Activated CD4-positive, alpha-beta T cell treated with anti-CD3 and anti-CD28 coated beads, Interleukin-2, amount 50 U/mL, for 4 hours (primary cell): ENCODE data around the gene KIAA0319L.
"Not testable (repeated sequence)": the region's sequence is repeated elsewhere in the genome, so short reads cannot be mapped to it uniquely, and the experiment has no call there.

Experiments
- DNase-seq, 2 experiments: peaks; one replicate each; pipeline ENCODE4 v3.0.0-alpha.2; 2020

KIAA0319L gene

DNA sequence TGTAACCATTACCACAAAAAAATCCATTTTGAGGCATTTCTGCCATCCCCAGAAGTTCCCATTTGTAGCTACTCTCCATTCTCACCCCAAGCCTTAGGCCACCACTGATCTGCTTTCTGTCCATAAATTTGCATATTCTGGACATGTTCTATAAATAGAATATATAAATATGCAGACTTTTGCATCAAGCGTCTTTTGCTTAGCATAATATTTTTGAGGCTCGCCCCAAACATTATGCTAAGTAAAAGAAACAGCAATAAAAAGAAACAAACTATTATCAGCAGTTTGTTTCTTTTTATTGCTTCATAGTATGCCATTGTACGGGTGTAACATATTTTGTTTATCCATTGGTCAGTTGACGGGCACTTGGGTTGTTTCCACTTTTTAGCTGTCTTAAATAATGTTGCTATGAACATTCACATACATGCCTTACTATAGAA, 23.8 kb upstream of the KIAA0319L start:
- no peak for DNase-seq

DNA sequence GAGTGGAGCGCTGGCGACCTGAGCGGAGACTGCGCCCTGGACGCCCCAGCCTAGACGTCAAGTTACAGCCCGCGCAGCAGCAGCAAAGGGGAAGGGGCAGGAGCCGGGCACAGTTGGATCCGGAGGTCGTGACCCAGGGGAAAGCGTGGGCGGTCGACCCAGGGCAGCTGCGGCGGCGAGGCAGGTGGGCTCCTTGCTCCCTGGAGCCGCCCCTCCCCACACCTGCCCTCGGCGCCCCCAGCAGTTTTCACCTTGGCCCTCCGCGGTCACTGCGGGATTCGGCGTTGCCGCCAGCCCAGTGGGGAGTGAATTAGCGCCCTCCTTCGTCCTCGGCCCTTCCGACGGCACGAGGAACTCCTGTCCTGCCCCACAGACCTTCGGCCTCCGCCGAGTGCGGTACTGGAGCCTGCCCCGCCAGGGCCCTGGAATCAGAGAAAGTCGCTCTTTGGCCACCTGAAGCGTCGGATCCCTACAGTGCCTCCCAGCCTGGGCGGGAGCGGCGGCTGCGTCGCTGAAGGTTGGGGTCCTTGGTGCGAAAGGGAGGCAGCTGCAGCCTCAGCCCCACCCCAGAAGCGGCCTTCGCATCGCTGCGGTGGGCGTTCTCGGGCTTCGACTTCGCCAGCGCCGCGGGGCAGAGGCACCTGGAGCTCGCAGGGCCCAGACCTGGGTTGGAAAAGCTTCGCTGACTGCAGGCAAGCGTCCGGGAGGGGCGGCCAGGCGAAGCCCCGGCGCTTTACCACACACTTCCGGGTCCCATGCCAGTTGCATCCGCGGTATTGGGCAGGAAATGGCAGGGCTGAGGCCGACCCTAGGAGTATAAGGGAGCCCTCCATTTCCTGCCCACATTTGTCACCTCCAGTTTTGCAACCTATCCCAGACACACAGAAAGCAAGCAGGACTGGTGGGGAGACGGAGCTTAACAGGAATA, 20.1 kb upstream of the KIAA0319L start:
- DNase-seq = peak; percentile 30 to 36

DNA sequence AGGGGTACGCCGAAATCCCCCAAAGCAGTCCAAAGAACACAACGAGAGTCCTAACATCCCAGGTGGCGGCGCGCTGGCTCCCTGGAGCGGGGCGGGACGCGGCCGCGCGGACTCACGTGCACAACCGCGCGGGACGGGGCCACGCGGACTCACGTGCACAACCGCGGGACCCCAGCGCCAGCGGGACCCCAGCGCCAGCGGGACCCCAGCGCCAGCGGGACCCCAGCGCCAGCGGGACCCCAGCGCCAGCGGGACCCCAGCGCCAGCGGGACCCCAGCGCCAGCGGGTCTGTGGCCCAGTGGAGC, 19.5 kb upstream of the KIAA0319L start:
- not testable (repeated sequence) for DNase-seq

DNA sequence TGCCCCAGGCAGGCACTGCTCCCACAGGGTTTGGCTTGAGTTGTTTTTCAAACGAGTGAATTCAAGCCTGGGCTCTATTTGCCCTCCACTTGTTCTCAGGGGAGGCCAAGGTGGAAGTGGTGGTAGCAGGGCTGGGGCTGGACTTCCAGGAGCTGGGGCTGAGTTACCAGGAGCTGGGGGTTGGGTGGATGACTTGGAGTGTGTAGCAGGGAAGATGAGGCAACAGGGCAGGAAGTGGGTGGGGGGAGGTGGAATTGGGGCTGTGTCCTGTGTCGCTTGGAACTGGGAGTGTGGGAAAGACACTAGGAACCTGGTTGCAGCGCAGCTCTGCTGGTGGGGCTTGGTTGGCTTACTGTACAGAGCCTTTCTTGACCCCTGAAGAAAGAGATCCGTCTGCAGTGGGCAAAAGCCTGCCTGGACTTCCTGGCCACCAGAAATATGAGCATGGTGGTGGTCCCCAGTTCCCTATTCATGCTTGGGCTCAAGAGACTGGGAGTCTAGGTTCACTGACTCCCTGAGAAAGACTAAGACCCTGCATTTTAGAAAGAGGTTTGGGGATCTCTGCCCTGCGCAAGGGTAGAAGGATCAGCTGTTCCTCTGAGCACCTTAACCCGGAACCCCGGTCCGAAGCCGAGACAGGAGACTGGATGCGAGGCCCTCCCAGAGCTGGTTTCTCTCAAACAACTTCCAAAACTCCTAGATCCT, 19.0 kb upstream of the KIAA0319L start:
- no peak for DNase-seq

DNA sequence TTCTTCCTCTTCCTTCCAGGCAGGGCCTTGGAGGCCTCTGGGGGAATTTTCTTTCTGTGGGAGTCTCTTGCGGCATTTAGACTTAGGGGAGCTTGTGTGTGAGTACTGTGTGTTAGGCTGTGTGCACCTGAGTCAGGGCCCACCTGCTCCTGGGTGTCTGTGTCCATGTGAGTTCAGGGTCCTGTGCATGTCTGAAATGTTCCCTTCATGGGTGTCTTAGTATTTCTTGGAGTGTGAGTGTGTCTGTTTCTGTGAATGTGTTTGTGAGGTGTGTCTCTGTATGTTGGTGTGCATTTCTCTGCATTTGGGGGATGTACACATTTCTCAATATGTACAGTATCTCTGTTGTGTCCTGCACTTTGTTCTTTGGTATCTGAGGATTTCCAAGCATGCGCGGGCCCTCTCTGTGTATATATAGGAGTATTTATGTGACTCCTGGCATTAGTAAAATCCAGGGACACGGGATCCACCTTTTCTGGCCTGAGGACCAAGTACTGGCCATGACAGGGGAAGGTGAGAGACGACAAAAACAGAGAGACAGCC, 18.3 kb upstream of the KIAA0319L start:
- no peak for DNase-seq

DNA sequence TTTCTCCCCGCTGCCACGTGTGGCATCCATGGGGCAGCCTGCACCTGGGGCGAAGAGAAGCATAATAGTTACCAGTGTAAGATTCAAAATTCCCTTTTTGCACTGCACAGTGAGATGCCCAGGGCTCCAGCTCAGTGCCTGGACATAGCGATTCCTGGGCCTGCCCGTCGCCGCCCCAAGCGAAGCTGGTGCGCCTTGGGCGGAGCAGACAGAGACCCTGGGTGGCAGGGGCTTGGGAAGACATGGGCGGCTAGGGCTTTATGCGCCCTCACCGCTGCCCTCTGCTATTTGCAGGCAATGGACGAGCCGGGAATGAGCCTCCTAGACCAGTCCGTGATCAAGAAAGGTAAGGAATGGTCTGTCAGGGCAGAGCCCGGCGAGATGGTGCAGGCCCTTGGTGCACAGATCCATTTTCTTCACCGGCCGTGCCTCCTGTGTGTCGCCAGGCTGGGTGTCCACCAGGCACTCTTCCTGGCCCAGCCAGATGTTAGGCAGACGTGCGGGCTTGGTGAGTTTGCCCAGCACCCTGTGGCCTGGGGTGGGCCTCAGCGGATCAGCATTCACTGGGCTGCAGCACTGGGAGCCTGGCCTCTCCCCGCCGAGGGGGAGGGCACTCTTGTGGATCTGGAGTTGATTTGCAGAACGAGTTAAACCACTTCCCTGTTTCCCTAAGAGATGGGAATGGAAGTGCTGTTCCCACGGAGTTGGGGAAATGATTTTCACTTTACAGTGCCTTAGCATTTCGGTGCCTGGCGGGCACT, 17.6 kb upstream of the KIAA0319L start:
- DNase-seq = no peak

DNA sequence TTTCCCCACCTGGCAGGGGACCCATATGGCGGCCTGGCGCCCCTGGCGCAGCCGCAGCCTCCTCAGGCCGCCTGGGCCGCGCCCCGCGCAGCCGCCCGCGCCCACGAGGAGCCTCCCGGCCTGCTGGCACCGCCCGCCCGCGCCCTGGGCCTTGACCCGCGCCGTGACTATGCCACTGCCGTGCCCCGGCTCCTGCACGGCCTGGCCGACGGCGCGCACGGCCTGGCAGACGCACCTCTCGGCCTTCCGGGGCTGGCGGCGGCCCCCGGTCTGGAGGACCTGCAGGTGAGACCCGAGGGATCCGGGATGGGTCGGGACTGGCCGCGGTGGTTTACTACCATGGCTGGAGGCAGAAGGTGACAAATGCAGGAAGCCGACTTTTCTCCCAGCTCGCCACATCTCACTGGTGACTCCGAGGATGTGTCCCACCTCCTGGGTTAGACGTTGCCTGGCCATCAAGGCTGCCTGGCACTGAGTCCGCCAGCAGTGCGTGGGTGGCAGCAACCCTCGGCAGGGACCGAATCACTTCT, 17.0 kb upstream of the KIAA0319L start:
- no peak for DNase-seq

DNA sequence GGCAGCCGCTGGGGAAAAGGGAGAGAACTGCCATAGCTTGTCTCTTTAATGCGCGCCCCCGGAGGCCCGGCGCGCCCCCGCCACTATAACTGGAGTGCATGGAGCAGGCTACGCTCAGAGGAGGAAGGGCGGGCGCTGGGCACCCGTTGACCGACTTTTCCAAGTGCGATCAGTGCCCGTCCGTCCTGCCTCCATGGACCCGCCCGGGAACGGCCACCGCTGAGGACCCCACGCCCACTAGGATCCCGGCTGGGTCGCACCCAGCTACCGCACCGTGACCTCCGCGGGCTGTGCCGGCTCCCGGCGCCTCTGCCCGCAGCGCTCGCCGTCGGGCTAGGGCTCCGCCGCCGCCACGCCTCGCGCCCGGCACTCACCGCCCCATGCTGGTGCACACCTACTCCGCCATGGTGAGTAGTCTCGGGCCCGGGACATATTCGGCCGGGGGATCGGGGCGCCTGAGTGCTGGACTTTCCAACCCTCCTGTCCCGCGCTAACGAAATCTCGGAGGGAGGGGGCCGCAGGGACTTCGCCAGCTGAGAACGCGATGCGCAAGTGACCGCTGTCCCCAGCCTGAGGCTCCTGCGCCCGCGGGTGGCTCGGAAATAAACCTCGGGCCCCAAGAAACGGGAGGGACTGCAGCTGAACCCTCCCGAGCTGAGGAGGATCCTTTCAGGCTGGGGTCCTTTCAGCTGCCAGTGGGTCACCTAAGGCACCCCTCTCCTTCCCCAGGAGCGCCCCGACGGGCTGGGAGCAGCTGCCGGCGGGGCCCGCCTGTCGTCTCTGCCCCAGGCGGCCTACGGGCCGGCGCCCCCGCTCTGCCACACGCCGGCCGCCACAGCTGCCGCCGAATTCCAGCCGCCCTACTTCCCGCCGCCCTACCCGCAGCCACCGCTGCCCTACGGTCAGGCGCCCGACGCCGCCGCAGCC, 16.3 kb upstream of the KIAA0319L start, which contains the start of gene TFAP2E:
Gene TFAP2E, plus strand, starts transcription at position 117 of the 927 bp plus-strand sequence. Its CDS starts 264 bp downstream, at position 381.
- DNase-seq = no peak

DNA sequence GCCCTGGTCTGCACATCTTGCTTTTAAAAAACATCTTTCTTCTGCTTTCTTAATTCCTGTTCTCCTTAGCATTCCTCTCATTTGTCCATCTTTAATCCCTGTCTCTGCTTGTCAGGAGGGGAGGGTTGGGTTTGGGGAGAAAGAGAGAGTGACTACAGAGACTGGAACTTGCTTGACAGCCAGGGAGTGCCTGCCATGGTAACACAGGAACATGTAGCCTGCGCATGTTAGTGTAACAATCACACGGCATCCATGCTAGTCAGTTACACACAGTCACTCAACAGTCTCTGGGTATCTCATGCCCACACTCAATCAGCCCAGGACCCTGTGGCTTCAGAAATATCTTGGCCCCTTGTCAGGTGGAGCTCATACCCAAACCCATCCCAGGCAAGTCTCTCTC, 15.1 kb upstream of the KIAA0319L start:
- DNase-seq = no peak

DNA sequence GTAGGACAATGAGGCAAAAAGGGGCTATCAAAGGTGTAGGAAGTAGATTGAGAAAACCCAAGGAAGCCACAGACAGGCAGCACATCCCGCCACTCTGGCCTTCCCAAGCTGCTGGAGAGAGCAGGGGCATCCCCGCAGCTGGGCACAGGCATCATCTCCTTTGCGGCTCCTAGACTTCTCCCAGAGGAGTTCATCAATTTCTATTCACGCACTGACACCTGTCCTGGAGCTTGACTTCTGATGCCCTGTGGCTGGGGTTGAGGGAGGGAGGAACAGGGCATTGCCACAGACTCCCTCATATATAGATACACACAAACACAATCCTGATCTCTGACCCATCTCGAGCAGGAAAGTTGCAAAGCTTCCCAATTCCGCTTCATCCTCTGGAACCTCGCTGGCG, 14.1 kb upstream of the KIAA0319L start:
- no peak for DNase-seq

DNA sequence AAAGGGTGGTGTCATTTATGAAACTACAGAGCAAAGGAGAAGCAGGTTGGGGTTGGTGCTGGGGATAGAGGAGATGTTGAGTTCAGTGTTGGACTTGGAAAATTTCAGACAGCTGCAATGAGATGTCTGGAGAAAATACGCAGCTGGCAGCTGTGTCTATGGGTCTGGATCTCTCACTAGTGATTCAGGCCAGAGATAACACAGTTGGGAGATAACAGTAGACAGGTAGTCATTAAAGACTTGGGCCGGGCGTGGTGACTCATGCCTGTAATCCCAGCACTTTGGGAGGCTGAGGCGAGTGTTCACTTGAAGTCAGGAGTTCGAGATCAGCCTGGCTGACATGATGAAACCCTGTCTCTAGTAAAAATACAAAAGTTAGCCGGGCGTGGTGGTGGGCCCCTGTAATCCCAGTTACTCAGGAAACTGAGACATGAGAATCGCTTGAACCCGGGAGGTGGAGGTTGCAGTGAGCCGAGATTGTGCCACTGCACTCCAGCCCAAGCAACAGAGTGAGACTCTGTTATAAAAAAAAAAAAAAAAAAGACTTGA, 13.5 kb upstream of the KIAA0319L start:
- DNase-seq = no peak

DNA sequence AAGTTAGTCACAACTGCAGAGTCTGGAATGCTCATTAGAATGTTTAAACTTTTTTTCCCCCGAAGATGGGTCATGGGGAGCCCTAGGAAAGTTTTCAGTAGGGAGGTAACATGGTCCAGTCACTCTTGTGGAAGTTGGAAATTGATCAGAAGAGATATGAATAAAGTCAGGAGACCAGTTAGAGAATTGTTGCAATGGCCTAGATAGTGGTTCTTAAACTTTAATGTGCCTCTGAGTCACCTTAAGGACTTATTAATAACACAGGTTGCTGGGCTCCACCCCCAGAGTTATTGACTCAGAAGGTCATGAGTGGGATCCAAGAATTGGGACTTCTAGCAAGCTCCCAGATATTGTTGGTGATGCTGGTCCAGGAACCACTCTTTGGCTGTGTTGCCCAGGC, 12.7 kb upstream of the KIAA0319L start:
- DNase-seq = no peak

DNA sequence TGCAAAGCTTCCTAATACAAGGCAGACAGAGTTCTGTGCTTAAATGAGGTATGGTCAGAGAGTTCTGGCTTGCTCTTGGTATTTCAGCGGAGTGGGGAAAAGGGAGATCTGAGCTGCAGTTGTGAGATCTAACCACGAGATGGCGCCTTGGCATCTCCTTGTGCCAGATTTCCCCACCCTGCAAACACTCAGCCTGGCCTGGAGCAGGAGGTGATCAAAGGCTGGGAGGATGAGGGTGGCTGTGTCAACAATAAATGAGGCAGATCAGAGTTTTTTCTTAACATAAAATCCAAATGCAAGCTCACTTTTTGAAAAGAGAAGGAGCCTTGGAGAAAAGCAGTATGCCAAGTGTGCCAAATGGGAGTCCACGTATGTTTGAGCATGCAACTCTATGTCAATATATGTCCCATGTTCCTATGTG, 11.8 kb upstream of the KIAA0319L start:
- peak; percentile 56 to 60 for DNase-seq

DNA sequence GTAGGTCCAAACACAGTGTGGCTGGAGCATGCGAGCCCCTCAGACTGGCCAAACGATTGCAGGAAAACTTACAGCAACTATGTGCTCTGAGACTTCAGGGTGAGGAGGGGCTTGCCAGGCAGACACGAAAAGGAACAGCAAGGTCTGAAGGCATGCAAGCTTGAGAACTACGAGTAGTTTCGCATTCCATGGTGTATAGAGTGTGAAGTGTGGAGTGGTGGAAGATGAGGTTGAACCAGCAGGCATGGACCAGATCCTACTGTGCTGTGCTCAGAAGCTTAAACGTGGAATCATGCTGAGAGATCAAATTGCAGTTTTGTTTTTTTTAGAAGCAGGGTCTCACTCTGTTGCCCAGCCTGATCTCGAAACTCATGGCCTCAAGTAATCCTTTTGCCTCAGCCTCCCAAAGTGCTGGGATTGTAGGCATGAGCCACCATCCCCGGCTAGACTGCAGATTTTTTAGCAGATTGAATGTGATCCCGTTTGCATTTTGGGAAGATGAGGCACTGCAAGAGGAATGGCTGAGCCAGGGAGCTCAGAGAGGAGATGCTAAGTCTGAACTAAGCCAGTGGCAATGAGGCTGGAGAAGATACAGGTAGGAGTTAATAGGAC, 10.8 kb upstream of the KIAA0319L start:
- no peak for DNase-seq

DNA sequence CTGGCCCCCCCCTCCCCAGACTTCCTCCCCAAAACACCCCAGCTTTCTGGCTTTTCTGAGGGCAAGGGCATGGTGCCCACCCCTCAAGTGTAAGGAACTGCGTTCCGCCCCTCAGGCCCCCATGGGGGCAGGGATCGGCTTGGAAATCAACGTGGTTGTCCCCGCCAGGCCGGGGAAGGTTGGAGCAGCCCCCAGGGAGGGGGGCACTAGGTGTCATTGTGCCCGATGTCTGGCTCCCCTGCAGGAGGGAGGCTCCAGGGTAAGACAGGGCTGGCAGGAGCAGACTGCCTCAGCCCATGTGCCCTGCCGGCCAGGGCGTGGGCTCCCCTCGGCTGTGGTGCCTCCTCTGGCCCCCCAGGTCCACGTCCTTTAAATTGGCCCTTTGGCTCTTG, 8.5 kb upstream of the KIAA0319L start:
- no peak for DNase-seq

DNA sequence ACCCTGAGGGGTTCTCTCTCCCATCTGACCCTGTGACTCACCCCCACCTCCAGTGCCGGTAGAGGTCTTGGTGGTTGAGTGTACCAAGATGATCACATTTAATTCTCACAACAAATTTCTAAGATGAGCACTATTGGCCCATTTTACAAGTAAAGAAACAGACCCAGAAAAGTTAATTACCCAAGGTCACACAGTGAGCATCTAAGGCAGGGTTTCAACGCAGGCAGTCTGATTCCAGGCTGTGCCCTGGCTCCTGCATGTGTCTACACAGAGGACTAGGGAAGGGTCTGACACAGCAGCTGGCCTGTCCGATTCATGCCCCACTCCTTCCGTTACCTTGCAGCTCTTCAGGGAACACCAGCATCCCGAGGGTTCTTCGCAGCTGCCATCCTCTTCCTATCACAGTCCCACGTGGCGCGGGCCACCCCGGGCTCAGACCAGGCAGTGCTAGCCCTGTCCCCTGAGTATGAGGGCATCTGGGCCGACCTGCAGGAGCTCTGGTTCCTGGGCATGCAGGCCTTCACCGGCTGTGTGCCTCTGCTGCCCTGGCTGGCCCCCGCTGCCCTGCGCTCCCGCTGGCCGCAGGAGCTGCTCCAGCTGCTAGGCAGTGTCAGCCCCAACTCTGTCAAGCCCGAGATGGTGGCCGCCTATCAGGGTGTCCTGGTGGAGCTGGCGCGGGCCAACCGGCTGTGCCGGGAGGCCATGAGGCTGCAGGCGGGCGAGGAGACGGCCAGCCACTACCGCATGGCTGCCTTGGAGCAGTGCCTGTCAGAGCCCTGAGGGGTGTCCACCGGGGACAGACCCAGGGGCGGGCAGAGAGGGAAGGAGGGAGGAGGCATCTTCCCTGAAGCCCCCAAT, 7.9 kb upstream of the KIAA0319L start:
- DNase-seq = no peak

DNA sequence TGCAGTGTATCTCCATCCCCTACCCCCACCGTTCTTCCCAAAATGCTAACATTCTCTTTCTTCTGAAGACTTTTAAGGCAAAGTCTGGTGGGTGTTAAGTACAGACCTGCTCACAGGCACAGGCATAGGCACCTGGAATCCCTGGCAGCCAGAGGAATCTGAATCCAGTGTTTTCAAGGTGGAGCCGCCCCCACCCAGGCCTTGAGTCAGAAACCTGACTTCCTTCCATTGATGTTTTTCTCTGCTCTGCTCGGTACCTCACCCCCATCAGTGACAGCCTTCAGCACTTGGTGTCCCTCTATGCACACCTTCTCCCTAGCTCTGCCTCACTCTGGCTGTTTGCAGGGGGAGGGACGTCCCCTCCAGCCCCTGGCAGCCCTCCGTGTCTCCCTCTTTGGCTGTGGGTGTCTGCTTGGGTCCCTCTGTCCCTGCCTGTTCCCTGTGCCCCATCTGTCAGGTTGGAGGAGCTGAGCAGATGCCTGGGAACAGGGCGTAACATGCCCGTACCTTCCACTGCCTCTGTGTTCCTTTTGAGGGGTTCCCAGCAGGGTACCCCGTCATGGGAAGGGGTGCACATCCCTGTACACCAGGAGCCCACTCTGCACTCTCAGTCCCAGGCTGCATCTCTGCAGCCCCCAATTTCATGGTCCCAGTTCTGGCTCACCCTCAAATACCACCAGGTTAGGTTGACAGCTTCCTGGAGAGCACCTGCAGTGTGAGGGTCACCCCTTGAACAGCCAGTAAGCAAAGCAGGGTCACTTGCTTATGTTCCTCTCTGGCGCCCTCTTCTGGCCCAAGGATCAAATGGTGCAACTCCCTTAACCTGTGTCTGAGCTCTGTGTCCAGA, 7.1 kb upstream of the KIAA0319L start:
- DNase-seq = peak; percentile 74 to 79

DNA sequence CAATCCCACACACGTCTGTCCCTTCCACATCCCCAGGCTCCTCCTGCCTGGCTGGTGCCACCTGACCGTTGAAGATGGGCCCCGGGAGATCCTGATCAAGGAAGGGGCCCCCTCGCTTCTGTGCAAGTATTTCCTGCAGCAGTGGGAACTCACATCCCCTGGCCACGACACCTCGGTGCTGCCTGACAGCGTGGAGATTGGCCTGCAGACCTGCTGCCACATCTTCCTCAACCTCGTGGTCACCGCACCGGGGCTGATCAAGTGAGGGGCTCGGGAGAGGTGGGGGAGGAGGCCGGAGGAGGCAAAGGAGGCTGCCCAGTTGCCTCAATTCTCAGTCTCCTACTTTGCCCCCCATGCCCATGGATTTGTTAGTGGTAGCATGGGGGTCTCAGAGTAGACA, 6.0 kb upstream of the KIAA0319L start:
- no peak for DNase-seq
